HG03103 (cell line): ENCODE measurements around the gene ALPP.
"Not testable (repeated sequence)": the region's sequence is repeated elsewhere in the genome, so short reads cannot be mapped to it uniquely, and the experiment has no call there.

Experiments used
- ATAC-seq: cut with Tn5 transposase; IDR thresholded peaks from one replicate; pipeline ENCODE4 v1.9.1; 2021; ENCODE audit warnings: low read depth; ENCODE audit not compliant: unreplicated experiment

ALPP gene

GRCh38 chr2:232419245-232420072, 40.9 kb downstream of the ALPP start:
- no peak for ATAC-seq

DNA sequence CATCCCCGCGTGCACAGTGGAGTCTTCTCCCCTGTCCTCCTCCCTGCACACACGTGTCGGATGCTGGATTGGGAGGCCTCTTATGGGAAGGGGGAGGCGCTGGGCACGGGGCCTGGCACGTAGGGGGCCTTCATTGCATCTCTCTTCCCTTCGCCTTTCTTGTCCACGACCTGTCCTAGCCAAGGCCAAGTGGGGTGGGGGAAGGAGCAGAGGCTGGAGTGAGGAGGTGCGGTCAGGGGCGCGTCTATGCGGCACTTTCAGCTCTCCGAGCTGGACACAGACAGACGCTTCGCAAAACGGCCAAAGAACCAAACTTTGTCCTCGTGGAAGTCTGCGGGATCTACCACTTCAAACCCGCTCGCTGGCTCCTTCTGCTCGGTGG, 41.5 kb downstream of the ALPP start:
- ATAC-seq, result no peak

DNA sequence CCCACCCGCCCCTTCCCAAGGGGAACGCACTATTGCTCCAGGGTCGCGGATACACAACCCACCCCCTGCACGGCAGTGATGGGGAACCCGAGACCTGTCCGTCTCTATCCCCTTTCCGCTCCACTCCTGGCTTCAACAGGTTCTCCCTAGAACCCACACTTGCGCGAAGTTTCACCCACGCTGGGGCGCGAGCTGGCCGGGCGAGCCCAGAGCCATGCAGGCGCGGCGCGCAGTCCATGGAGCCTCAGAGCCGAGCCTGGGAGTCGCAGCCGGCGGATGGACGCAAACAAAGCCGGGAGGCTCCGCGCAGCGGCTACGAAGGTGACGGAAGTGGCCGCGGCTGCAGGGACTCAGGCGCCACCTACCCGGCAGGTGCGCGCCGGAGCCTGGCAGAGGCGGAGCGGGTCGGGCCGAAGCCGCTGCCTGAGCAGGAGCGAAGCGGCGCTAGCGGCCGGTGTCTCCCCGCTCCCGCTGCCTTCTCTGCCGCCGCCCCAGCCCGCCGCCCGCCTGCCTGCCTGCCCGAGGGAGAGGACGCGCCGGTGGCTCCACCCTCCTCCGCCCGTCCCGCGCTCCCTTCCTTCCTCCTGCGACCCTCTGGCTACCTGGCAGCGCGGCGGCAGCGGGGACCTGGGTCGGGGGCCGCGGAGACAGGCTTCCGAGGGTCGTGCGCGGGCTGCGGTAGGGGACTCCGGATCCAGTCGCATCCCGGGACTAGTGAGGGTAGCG, 42.1 kb downstream of the ALPP start:
- no peak for ATAC-seq

DNA sequence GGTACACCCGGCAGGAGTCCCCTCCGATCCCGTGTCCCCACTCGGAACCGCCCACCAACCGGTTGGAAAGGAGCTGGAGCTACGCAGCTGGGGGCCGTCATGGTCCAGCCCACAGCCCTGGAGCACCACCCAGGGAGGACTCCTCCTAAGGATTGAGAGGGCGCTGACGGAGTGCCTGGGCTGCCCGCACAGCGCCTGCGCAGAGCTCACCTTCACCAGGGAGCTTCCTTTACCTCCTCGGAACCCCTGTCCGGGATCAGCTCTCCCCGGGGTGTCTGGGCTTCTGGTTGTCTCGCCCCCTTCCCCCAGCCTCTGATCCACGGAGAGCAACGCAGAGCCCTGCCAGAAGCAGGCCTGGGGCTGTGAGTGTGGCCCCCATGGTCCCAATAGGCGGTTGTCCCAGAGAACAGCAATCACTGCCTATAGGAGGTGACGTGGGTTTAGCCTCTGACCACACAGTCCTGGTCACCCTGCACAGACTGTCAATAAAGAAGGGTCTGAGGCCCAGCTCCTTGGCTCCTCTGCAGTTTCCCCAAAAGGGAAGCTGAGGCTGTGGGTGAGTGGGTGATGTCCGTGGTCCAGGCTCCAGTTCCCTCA, 42.7 kb downstream of the ALPP start:
- ATAC-seq, result no peak

DNA sequence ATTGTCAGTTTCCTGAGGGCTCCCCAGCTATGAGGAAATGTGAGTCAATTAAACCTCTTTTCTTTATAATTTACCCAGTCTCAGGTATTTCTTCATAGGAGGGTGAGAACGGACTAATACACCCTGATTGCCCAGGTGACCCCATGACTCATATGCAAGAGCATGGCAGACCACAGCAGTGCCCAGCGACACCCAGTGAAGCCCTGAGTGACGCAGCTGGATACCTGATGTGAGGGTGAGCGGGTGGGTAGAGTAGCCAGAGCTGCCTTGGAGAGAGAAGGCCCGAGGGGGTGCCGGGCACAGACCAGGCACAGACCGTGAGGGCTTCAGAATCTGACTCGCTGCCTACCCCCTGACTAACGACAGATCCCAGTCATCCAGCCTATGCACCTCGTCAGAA, 43.5 kb downstream of the ALPP start:
- ATAC-seq, result no peak

DNA sequence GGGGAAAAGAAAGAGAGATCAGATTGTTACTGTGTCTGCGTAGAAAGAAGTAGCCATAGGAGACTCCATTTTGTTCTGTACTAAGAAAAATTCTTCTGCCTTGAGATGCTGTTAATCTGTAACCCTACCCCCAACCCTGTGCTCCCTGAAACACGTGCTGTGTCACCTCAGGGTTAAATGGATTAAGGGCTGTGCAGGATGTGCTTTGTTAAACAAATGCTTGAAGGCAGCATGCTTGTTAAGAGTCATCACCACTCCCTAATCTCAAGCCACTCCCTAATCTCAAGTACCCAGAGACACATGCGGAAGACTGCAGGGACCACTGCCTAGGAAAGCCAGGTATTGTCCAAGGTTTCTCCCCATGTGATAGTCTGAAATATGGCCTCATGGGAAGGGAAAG, 44.4 kb downstream of the ALPP start:
- ATAC-seq, result not testable (repeated sequence)

DNA sequence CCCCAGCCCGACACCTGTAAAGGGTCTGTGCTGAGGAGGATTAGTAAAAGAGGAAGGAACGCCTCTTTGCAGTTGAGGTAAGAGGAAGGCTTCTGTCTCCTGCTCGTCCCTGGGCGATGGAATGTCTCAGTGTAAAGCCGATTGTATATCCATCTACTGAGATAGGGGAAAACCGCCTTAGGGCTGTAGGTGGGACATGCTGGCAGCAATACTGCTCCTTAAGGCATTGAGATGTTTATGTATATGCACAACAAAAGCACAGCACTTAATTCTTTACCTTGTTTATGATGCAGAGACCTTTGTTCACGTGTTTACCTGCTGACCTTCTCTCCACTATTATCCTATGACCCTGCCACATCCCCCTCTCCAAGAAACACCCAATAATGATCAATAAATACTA, 44.9 kb downstream of the ALPP start:
- ATAC-seq, result not testable (repeated sequence)

DNA sequence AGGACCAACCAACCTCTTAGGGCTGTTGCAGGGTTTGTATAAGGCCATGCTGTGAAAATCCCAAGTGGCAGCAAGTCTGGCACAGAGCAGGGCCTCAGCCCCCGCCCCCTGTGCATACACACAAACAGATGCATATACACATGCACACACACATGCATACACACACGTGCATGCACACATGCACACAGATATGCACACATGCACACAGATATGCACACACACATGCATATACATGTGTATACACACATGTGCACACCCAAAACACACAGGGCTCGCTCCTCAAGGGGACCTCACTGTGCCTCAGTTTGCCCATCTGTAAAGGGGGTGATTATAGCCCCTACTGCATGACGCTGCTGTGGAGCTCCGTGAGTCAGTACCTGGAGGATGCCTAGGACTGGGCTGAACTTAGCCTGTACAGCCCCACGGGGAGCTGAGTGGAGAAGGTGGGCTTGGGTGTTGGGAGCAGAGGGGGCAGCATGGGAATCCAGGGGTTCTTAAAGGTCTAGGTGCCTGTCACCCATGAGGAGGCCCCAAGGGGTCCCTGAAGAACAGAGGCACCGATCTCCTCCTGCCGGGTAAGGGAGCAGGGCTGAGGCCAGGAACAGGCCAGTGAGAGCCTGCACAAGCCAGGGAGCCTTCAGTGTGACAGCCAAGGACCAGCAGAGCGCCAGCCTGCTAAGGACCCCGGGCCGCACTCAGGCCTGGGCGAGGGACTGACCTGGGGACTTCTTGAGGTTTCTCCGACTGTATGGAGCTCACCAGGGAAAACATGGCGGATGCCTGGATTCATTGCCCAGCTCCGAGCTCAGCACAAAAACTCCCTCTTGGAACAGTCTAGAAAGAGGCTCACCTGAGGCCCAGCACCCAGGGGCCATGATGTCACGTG, 53.4 kb downstream of the ALPP start:
- ATAC-seq, result no peak
